HepG2 (cell line): ENCODE data around the gene HIRA. TPM values are rescaled to one million over a fixed set of nuclear protein-coding genes. Genes with fewer than 3 reads are reported as not detected.

Experiments used
- GLI4 ChIP-seq: sonication (generic); formaldehyde crosslinking; IDR thresholded peaks from 2 replicates; pipeline ENCODE4 v1.5.1; 2020; ENCODE audit warnings: missing genetic modification reagents, mild to moderate bottlenecking, moderate library complexity, borderline replicate concordance
- KDM2A ChIP-seq: sonication (generic); formaldehyde crosslinking; IDR thresholded peaks from 2 replicates; pipeline ENCODE4 v1.4.0; 2020; ENCODE audit warnings: low read depth, missing genetic modification reagents, borderline replicate concordance
- MAX ChIP-seq: IDR thresholded peaks from 2 replicates; pipeline ENCODE4 v1.6.1; 2012; ENCODE audit warnings: inconsistent platforms
- RFXAP ChIP-seq: sonication (generic); formaldehyde crosslinking; IDR thresholded peaks from 2 replicates; pipeline ENCODE4 v1.4.0; 2020; ENCODE audit warnings: missing genetic modification reagents, borderline replicate concordance
- SIN3B ChIP-seq: fragments of 150-350 bp; IDR thresholded peaks from 2 replicates; pipeline ENCODE4 v1.6.1; 2014; ENCODE audit warnings: low read length
- SIX1 ChIP-seq: sonication (generic); formaldehyde crosslinking; IDR thresholded peaks from 2 replicates; pipeline ENCODE4 v1.4.0; 2020; ENCODE audit warnings: missing genetic modification reagents, borderline replicate concordance
- SMAD9 ChIP-seq: sonication (generic); formaldehyde crosslinking; IDR thresholded peaks from 2 replicates; pipeline ENCODE4 v1.5.1; 2020; ENCODE audit warnings: mild to moderate bottlenecking, missing genetic modification reagents
- ZNF44 ChIP-seq: sonication (generic); formaldehyde crosslinking; IDR thresholded peaks from 2 replicates; pipeline ENCODE4 v1.5.1; 2020; ENCODE audit warnings: mild to moderate bottlenecking, missing genetic modification reagents
- ZNF768 ChIP-seq: sonication (generic); formaldehyde crosslinking; IDR thresholded peaks from 2 replicates; pipeline ENCODE4 v1.4.0; 2020; ENCODE audit warnings: missing genetic modification reagents
- polyA plus RNA-seq, 8 experiments: library from polyadenylated mRNA; depleted of rRNA in 3 of 8; stranded (reverse) in 7 of 8; unstranded in 1 of 8; fragments of >200 nt; fragmentation: Illumina TruSeq in 4 of 8; extraction: Trizol in 4 of 8; gene quantifications; 2 replicates each; pipeline versions ENCODE4 v1.2.1 to v1.2.3, GENCODE V29; 2011 to 2016; ENCODE audit warnings: low read depth in 4 of 8, missing spikeins in 1 of 8, mixed read lengths in 1 of 8; ENCODE audit not compliant: insufficient read depth in 1 of 8
- total RNA-seq, 5 experiments: library from RNA; depleted of rRNA; stranded (reverse); fragments of >200 nt; fragmentation: Illumina TruSeq; extraction: Trizol; gene quantifications; 2 replicates each; pipeline ENCODE4 v1.2.3, GENCODE V29; 2016; ENCODE audit warnings: low read depth in 1 of 5
- TF ChIP-seq, protein P1 (sequence below): sonication (generic); formaldehyde crosslinking; conservative IDR thresholded peaks from 2 replicates; pipeline ENCODE4 v1.4.0; 2020; ENCODE audit warnings: missing genetic modification reagents
- TF ChIP-seq, protein P2 (sequence below): sonication (generic); formaldehyde crosslinking; IDR thresholded peaks from 2 replicates; pipeline ENCODE4 v1.4.0; 2020; ENCODE audit warnings: missing genetic modification reagents
- TF ChIP-seq, protein P3 (sequence below): sonication (generic); formaldehyde crosslinking; IDR thresholded peaks from 2 replicates; pipeline ENCODE4 v1.4.0; 2020; ENCODE audit warnings: missing genetic modification reagents, low read depth, mild to moderate bottlenecking, borderline replicate concordance

Gene HIRA
- total and polyA plus RNA-seq, 2 of the 13 experiments (the other 11 are each of a cell fraction or from before 2014, with no cell fraction given), result 21.5 to 29.2 TPM

DNA sequence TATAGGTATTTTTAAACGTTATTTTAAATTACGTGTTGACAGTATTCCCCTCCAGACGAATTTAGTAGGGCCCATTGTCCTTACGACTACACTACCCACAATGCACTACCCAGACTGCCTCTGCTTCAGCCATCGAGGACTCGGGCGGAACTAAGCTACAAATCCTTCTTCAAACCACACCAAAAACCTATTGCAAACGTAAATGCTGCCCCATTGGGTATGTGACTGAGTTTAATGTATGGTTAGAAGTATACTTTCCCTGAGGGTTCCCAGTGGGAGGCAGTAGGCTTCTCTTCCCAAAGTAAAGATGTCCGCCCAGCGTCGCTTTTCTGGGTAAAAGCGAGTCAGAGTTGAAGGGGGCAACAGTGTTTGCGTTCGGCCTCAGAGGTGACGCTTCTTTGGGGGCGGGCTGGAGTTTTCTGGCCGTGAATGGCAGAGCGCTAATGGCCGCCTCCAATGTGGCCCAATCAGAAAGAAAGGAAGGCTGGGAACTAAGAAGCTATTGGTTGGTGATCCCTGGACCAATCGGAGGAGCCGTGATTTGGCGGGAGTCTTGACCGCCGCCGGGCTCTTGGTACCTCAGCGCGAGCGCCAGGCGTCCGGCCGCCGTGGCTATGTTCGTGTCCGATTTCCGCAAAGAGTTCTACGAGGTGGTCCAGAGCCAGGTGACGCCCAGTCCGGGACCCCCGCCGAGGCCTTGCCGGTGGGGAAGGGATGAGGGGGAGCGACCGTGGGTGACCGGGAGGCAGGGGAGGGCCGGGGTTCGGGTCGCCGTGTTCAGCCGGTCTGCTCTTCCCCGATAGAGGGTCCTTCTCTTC is 48.0 kb upstream of the HIRA start, which contains the start of gene CDC45 (continued):
- TF ChIP-seq SIX1 (CRISPR knock-in tag), result 0 out of 2 replicates have a peak, but pooled peaks have one; percentile 2
- TF ChIP-seq KDM2A (CRISPR knock-in tag), result peak; percentile 54; the same call in 1 of the 2 replicates
- TF ChIP-seq ZNF44 (CRISPR knock-in tag), result 0 out of 2 replicates have a peak, but pooled peaks have one; percentile 59
- peak; percentile 66 for TF ChIP-seq RFXAP (CRISPR knock-in tag)
- TF ChIP-seq, protein P1, sequence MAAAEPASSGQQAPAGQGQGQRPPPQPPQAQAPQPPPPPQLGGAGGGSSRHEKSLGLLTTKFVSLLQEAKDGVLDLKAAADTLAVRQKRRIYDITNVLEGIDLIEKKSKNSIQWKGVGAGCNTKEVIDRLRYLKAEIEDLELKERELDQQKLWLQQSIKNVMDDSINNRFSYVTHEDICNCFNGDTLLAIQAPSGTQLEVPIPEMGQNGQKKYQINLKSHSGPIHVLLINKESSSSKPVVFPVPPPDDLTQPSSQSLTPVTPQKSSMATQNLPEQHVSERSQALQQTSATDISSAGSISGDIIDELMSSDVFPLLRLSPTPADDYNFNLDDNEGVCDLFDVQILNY (CRISPR knock-in tag), result peak; percentile 78; the same call in 1 of the 2 replicates
- peak; percentile 98 for TF ChIP-seq SIN3B
- TF ChIP-seq, protein P2, sequence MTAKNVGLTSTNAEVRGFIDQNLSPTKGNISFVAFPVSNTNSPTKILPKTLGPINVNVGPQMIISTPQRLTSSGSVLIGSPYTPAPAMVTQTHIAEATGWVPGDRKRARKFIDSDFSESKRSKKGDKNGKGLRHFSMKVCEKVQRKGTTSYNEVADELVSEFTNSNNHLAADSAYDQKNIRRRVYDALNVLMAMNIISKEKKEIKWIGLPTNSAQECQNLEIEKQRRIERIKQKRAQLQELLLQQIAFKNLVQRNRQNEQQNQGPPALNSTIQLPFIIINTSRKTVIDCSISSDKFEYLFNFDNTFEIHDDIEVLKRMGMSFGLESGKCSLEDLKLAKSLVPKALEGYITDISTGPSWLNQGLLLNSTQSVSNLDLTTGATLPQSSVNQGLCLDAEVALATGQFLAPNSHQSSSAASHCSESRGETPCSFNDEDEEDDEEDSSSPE (CRISPR knock-in tag), result peak; percentile 94
- peak; percentile 65 for TF ChIP-seq MAX
- TF ChIP-seq, protein P3, sequence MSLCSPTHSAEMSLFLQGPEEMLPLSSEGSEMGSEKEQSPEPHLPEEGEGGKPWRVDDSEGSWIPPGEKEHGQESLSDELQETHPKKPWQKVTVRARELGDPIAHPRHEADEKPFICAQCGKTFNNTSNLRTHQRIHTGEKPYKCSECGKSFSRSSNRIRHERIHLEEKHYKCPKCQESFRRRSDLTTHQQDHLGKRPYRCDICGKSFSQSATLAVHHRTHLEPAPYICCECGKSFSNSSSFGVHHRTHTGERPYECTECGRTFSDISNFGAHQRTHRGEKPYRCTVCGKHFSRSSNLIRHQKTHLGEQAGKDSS (CRISPR knock-in tag), result peak; percentile 24; the same call in 1 of the 2 replicates
- TF ChIP-seq GLI4, result 0 out of 2 replicates have a peak, but pooled peaks have one; percentile 43
- TF ChIP-seq SMAD9, result no peak
- 0 out of 2 replicates have a peak, but pooled peaks have one; percentile 20 for TF ChIP-seq ZNF768 (CRISPR knock-in tag)
